ENCODE measurements around the gene IKBKE.

The IKBKE gene

DNA sequence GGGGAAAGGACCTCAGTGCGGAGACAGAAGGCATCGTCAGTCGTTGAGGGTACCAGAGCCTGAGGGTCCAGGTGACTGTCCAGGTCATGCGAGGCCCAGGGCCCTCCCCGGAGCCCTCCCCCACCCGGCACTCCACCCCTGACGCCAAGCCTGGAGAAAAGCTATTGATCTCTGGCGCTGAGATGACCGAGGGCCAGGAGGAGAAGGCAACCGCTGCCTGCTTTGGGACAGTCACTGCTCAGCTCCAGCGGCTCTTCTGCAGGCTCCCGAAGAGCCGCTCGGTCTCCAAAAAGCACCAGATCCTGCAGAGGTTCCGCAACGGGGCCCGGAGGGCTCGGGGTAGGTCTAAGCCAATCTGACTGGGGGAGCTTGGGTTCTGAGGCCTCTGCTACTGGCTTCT is 47.9 kb downstream of the IKBKE start:
- no peak overlapping the region for H3K27ac ChIP-seq
- TF ChIP-seq, protein P1, sequence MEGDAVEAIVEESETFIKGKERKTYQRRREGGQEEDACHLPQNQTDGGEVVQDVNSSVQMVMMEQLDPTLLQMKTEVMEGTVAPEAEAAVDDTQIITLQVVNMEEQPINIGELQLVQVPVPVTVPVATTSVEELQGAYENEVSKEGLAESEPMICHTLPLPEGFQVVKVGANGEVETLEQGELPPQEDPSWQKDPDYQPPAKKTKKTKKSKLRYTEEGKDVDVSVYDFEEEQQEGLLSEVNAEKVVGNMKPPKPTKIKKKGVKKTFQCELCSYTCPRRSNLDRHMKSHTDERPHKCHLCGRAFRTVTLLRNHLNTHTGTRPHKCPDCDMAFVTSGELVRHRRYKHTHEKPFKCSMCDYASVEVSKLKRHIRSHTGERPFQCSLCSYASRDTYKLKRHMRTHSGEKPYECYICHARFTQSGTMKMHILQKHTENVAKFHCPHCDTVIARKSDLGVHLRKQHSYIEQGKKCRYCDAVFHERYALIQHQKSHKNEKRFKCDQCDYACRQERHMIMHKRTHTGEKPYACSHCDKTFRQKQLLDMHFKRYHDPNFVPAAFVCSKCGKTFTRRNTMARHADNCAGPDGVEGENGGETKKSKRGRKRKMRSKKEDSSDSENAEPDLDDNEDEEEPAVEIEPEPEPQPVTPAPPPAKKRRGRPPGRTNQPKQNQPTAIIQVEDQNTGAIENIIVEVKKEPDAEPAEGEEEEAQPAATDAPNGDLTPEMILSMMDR (IDR thresholded peaks at IDR 0.05): no peak
- TF ChIP-seq ZFX (IDR thresholded peaks at IDR 0.05; ENCODE audit: borderline replicate concordance): no peak

DNA sequence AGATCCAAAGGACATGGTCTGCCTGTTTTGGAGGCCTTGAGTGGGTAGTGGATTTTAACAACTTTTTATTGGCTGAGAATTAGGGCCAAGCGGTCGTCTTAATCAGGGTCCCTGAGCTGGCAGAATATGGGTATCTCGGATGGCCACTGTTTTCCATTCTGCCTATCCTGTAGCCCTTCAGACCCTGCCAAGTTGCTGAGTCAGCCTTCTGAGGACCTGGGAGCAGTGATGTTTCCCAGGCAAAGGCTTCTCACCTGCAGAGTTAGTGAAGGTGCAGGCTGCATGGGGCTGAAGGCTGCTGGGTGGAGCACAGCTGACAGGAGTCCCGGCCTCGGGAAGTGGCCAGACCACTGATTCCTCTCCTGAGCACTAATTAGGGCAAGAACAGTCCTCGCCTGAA is 48.5 kb downstream of the IKBKE start:
- H3K27ac ChIP-seq: no peak overlapping the region

DNA sequence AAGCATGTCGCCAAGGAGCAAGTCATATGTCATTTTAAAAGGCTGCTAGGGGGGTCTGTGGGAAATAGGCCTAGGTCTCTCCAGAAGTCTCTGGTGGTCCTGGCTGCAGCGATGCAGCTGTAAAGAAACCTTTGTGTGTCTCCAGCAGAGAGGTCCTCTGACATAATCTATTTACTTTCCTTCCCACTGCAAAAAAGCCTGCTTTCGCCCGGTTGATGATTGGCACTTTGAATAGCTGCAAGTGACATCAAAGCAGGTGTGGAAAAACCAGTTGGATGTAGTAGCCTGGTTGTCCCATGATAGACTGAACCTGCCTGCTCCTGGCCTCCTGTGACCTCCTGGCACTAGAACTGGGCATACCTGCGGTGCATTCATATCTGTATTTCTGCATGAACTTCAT is 50.9 kb downstream of the IKBKE start:
- no peak for TF ChIP-seq ZFX (IDR thresholded peaks at IDR 0.05; ENCODE audit: borderline replicate concordance)
- TF ChIP-seq, protein P1 (IDR thresholded peaks at IDR 0.05): no peak
- H3K27ac ChIP-seq: no peak overlapping the region; the same call in 1 of the 2 replicates

More for the DNA sequence above, 48.5 kb downstream of the IKBKE start:
- TF ChIP-seq ZFX (IDR thresholded peaks at IDR 0.05; ENCODE audit: borderline replicate concordance): no peak
- TF ChIP-seq, protein P1 (IDR thresholded peaks at IDR 0.05): no peak

DNA sequence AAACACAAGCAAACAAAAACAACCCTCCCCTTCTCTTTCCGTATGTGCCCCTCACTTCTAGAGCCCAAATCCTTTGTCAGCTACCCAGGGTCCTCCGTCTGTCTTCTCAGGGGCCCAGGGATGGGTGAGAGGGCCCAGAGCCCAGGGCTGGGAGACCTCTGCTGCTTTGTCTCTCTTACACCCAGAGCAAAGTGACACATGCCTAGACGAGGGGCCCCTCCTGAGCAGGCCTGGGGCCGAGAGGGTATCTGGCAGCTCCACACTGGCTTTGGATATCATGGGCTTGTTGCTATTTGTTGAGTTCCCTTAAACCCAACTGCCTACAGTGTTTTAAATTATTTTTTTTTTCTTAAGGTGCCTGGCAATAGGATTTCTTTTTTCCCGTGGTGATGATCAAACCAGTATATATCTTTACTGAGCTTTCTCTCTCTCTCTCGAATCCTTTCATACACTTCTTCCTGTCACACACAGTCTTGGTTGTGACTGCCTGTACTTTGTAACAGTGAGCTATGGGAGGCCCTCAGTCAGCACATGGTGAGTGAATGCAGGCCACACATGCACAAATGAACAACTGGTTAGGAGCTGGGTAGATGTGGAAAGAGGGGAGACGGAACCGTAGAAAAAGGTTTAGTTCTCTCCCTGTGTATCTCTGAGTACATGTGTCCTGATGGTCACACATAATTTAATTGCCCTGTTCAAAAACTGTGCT is 51.6 kb downstream of the IKBKE start:
- H3K27ac ChIP-seq: no peak overlapping the region; the same call in 1 of the 2 replicates
- TF ChIP-seq, protein P1 (IDR thresholded peaks at IDR 0.05): no peak
- TF ChIP-seq ZFX (IDR thresholded peaks at IDR 0.05; ENCODE audit: borderline replicate concordance): no peak

DNA sequence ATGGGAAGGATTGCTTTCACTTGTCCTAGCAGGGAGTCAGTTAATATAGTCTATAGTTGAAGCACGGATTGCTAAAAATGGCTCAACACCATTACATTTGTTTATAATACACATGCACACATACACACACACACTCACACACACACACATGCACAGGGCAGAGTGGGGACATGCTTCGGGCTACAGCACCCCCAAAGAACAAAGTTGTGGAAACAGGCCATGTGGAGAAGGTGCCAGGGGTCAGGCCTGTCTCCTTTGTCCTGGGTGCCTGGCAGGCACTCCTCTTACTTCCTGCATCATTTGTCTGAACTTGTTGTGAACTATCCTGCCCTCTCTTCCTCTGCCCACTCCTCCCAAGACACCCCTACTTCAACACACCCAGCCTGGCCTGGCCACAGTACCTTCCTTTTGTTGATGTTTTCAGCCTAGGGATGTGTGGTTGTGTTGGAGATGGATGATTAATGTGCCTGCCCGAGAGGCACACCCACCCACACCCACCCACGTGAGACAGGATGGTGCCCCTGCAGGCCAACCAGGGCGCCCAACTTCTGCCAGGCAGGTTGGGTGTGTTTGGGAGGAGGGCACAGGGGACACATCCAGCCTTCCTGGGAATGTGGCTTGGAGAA is 54.6 kb downstream of the IKBKE start:
- TF ChIP-seq ZFX (IDR thresholded peaks at IDR 0.05; ENCODE audit: borderline replicate concordance): no peak
- TF ChIP-seq, protein P1 (IDR thresholded peaks at IDR 0.05): no peak
- no peak overlapping the region for H3K27ac ChIP-seq

DNA sequence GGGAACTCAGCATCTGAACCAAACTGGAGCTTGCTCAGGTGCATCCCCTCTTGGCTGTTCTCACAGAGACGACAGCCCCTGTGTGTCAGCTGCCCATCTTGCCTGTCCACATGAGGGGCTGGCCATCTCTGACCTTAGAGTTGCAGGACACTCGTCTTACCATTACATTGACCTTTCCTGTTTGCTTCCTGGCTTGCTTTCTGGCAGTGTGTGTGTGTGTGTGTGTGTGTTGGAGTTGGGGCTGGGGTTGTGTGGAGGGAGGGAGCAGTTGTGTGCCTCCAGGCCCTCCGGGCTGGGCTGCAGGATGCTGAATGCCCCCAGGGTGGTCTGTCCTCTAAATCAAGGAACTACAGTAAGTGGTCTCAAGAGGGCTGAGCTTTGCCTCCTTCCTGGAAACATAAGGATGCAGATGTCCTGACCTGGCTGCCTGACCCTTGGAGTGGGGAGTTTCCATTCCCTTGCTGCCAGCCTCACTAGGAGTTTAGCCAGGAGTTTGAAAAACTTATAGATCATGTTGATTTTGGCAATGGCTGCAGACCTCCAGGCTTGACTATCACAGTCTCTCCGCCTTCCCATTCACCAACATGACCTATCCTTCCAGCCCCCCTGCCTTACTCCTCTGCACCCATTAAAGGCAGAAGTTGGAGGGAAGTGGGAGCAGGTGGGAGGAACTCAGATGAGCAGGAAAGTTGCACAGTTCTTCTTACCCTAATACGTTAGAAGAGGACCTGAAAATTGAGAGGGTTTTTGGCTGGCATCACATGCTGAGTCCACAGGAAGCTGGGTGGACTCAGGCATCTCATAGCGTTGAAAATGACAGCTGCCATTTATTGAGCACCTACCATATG is 56.0 kb downstream of the IKBKE start:
- H3K27ac ChIP-seq: no peak overlapping the region
- no peak for TF ChIP-seq ZFX (IDR thresholded peaks at IDR 0.05; ENCODE audit: borderline replicate concordance)
- TF ChIP-seq, protein P1 (IDR thresholded peaks at IDR 0.05): no peak

Data from 22Rv1 (cell line).